Breast epithelium (tissue), 3 donors: ENCODE measurements around the gene SERPINA3.

ENCODE experiments used
- POLR2A ChIP-seq: fragments of 450-650 bp; IDR thresholded peaks from one replicate; pipeline ENCODE4 v1.6.1; 2016; ENCODE audit warnings: antibody characterized with exemption, mild to moderate bottlenecking, moderate library complexity
- TF ChIP-seq, protein P1 (sequence below), 3 donors: fragments of 450-650 bp; IDR thresholded peaks; one replicate each; pipeline ENCODE4 v1.5.1; 2016 to 2017; ENCODE audit warnings: antibody characterized with exemption in 3 of 3, mild to moderate bottlenecking in 3 of 3, moderate library complexity in 3 of 3

DNA sequence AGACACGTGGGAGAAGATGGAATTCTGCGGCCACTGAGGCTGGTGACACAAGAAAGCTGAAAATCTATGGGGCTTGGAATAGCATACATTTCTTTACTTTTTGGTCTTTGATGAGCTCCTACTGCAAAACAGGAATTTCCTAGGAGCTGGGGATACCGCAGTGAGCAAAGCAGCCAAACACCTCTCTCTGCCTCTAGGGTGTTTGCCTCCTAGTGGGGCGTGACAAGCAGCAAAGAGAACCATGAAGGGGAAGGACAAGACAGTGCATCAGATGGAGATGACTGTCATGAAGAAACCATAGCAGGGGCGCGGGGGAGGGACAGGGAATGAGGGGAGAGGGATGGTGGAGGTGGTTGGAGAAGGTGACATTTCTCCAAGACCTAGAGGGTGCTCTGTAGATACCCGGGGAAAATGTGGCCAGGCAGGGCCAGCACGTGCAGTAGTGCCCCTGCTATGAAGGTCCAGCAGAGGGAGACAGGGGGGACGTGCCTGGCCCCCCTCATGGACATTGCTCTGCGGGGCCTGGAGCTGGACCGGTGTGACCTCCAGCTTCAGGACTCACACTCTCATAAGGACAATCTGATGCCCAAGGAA is 58.6 kb downstream of the SERPINA3 start:
- TF ChIP-seq, protein P1, sequence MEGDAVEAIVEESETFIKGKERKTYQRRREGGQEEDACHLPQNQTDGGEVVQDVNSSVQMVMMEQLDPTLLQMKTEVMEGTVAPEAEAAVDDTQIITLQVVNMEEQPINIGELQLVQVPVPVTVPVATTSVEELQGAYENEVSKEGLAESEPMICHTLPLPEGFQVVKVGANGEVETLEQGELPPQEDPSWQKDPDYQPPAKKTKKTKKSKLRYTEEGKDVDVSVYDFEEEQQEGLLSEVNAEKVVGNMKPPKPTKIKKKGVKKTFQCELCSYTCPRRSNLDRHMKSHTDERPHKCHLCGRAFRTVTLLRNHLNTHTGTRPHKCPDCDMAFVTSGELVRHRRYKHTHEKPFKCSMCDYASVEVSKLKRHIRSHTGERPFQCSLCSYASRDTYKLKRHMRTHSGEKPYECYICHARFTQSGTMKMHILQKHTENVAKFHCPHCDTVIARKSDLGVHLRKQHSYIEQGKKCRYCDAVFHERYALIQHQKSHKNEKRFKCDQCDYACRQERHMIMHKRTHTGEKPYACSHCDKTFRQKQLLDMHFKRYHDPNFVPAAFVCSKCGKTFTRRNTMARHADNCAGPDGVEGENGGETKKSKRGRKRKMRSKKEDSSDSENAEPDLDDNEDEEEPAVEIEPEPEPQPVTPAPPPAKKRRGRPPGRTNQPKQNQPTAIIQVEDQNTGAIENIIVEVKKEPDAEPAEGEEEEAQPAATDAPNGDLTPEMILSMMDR (IDR thresholded peaks at IDR 0.05): no peak
- no peak for TF ChIP-seq POLR2A
